Stimulated activated CD4-positive, alpha-beta T cell treated with anti-CD3 and anti-CD28 coated beads, Interleukin-15, amount 100 ng/mL, for 24 hours (primary cell): Measurements from ENCODE around the gene SNPH.

ENCODE experiments used
- DNase-seq: peaks from one replicate; pipeline ENCODE4 v3.0.0-alpha.2; 2020

The SNPH gene

GRCh38 chr20:1287787-1288569 is 21.9 kb downstream of the SNPH start:
- DNase-seq = no peak

DNA sequence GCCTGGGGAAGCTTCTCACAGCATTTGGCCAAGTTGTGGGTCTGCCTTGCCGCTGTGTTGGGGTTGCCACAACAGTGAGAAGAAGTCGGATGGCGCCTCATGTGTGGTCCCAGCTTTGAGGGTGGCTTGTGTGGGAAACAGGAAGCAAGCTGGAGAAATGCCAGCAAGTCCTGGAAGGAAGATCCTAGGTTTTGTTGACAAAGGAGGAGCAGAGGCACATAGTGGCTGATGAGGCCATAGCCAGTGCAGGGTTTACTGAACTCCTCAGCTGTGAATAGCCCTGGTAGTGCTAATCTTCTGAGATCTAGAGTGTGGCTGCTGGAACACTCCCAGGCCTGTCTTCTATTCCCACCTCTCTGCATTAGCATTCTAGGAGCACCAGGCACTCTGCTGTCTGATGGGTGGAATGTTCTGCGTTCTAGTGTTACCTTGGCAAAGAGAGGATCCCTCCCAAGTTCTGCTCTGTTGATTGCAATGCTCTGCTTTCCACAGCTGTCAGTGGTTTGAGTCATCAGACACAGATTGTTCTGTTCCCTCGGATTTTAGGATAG is 25.2 kb downstream of the SNPH start:
- DNase-seq = no peak

DNA sequence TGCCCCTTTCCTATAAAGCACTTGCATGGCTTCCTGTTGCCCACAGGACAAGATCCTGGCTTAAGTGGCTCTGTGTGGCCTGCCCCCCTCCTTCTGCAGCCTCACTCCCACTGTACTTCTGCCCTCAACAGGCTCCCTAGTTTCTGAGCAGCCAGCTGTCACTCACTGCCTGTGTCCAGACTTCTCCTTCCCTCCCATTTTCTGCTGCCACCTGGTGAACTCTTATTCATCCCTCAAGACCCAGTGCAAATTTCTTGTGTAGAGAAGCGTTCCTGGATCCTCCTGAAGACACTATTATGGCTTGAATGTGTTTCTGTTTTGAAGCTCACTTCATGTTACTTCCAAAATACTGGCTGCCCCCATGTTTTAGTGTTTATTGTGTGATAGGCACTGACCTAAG is 26.5 kb downstream of the SNPH start:
- DNase-seq = no peak

GRCh38 chr20:1293641-1294379 is 27.7 kb downstream of the SNPH start:
- no peak for DNase-seq

GRCh38 chr20:1294497-1294896 is 28.4 kb downstream of the SNPH start:
- DNase-seq = no peak

- no peak for DNase-seq
Observed at GRCh38 chr20:1295276-1295930, 29.3 kb downstream of the SNPH start.

DNA sequence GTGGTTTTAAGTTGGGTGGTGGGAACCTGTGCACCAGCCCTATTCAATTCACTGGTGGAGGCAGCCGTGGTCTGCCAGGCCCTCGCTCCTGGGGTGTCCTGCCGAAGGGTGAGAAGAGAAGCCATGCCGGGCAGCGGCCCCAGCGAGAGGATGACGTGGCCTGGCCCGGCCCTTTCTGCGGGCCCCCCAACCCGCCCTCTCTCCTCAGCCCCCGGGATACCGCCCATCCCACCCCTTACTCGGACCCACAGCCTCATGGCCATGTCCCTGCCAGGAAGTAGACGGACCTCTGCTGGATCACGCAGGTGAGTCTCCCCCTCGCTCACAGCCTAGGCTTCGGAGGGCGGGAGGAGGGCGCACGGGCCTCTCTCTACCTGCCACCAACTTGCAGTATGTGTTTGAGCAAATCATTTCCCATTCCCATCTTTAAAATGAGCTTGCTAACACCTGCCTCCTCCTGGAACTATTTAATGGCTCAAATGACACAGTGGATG is 30.1 kb downstream of the SNPH start:
- DNase-seq = no peak

DNA sequence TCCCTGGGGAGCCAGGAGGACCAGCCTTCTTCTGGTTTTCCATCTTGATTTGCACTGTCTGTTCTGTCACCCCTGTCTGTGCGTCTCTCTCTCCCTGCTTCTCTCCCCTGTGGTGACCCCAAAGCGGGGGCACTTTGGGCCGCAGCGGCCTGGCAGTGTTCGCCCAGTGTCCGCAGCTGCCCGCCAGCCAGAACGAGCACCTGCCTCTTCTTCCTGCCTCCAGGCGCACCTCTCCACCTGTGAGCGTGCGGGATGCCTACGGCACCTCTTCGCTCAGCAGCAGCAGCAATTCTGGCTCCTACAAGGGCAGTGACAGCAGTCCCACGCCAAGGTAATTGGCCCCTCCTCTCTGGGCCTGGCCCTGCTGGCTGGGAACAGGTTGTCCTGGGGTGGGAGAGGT is 30.8 kb downstream of the SNPH start:
- DNase-seq = no peak

DNA sequence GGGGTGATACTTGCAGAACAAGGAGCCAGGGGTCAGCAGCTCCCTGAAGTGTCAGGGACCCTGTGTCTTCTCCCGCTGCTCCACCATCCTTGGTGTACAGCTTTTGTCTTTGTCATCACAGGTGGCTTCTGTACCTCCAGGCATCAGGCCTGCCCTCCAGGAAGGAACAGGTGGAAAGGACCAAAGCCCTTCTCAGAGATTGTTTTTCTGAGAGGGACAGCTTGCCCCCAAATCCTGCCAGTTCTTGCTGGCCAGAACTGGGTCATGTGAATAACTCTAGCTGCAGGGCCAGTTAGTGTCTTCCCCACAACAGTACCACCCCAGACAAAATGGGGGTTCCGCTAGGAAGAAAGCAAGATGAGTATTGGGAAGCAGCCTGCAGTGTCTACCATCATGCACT is 31.4 kb downstream of the SNPH start:
- DNase-seq = no peak

GRCh38 chr20:1298166-1298565 is 32.1 kb downstream of the SNPH start:
- DNase-seq = no peak

GRCh38 chr20:1298888-1299511 is 32.9 kb downstream of the SNPH start:
- no peak for DNase-seq

DNA sequence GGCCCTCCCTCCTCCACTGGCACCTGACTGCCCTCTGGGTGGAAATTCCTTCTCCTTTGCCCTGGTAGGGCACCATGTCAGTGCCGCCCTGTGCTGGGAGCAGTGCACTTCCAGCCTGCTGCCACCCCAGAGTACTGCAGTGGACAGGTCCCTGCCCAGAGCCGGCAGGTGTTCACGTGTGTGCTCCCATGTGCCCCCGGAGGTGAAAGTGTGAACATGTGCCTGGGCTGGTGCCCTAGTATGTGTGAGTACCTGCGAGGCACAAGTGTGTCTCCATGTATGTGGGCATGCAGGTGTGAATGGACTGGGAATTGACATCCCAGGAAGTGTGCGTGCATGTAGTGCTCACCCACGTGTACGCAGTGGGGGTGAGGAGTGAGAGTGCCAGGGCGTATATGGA is 33.4 kb downstream of the SNPH start:
- DNase-seq = peak; percentile 61

- no peak for DNase-seq
Observed at GRCh38 chr20:1300083-1300840, 34.2 kb downstream of the SNPH start.

GRCh38 chr20:1301031-1301529 is 35.0 kb downstream of the SNPH start:
- peak; percentile 66 for DNase-seq

GRCh38 chr20:1302685-1303541 is 36.8 kb downstream of the SNPH start:
- DNase-seq = peak; percentile 39

GRCh38 chr20:1304710-1305515 is 38.8 kb downstream of the SNPH start:
- DNase-seq = no peak

DNA sequence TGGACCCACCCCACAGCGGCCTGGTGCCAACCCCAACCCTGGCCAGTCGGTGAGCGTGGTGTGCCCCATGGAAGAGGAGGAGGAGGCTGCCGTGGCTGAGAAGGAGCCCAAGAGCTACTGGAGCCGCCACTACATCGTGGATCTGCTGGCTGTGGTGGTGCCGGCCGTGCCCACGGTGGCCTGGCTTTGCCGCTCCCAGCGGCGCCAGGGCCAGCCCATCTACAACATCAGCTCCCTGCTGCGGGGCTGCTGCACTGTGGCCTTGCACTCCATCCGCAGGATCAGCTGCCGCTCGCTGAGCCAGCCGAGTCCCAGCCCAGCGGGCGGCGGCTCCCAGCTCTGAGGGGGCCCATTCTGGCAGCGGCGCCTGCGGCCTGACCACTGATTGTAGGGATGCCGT is 39.6 kb downstream of the SNPH start:
- no peak for DNase-seq

DNA sequence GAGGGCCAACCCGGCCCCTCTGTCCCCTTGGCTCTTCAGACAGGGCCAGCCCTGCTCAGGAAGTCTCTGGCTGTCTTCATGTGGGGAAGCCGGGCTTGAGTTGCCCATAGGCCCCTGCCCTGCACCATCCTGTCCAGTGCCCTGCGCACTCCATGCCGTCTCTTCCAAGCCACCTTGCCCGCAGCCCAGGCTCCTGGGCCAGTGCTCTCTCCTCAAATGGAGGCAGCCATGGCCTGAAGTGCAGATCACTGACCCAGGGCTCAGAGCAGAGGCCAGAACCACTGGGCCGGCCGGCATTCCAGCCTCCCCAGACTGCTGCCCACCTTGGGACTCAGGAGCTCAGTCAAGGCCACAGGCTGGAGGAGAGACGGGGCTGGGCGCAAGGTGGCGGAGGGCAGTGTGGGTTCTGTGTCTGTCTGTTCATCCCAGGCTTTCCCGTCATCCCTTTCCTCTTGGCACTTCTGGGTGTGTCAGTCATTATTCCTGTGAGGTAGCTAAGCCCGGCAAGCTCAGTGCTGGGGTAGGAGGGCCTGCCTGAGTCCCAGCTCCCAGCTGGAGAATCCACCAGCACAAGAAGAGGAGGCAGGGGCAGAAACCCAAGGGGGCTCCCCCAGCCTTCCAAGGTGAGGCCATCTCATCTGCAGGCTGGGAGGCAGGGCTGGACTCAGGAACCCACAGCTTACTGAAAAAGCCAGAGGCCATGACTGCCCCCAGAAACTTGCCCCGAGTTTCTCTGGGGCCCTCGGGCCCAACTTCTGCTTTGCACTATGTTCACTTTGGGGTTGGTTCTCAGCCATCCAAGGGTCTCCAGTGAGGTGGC is 40.4 kb downstream of the SNPH start:
- no peak for DNase-seq

GRCh38 chr20:1307171-1307570 is 41.1 kb downstream of the SNPH start:
- no peak for DNase-seq
